ENCODE results near the gene COPS6.

The COPS6 gene

DNA sequence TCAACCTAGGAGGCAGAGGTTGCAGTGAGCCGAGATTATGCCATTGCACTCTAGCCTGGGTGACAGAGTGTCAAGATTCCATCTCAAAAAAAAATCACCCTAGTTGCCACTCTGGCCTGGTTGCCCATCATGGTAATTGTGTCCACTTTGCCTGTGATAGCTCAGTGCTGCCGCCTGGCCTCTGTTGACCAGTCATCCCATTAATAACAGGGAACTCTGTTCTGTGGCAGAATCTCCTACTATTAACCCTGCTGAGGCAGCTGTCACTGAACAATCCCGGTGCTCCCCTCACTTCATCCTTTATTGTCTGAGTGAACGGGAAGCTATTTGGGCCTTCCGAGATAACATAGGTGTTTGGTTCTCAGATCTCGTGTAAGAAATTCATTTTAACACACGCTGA, 21.8 kb upstream of the COPS6 start:
- peaks cover 29% of the 10 kb centered on the region for H3K36me3 Mint-ChIP-seq
- H3K9me3 Mint-ChIP-seq, result peaks cover 4% of the 10 kb centered on the region
- H3K27me3 Mint-ChIP-seq, result no peaks in the 10 kb centered on the region
- DNase-seq (ENCODE audit: low spot score in 2 of 2) (no peak), ATAC-seq (ENCODE audit: low read depth) (no peak)
- no peak overlapping the region for H3K4me3 Mint-ChIP-seq
- no peak overlapping the region for H3K27ac Mint-ChIP-seq
- H3K4me1 Mint-ChIP-seq, result no peaks in the 10 kb centered on the region

DNA sequence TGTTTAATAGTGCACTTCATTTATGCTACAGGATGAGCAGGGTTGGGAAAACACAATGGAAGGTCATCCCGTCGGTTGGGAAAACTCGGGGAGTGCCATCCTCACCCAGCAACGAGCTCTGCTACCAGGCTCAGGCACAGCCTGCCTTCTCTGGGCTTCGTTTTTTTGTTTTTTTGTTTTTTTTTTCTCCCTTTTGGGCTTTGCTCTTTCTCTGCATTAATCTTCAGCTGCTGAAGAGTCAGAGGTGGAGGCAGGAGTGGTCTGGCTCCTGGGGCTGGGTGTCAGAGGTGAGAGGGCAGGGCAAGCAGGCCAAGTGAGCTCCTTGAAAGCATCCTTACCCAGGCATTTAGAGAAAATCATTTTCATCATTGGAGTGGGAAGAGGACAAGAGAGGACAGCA, 18.8 kb upstream of the COPS6 start:
- Mint-ChIP-seq H3K4me3 (no peak overlapping the region), H3K9me3 (peaks cover 9% of the 10 kb centered on the region), H3K4me1 (peaks cover 4% of the 10 kb centered on the region), H3K36me3 (peaks cover 48% of the 10 kb centered on the region), H3K27me3 (no peaks in the 10 kb centered on the region), H3K27ac (no peak overlapping the region)
- ATAC-seq (ENCODE audit: low read depth) (no peak), DNase-seq (ENCODE audit: low spot score in 2 of 2) (no peak)

DNA sequence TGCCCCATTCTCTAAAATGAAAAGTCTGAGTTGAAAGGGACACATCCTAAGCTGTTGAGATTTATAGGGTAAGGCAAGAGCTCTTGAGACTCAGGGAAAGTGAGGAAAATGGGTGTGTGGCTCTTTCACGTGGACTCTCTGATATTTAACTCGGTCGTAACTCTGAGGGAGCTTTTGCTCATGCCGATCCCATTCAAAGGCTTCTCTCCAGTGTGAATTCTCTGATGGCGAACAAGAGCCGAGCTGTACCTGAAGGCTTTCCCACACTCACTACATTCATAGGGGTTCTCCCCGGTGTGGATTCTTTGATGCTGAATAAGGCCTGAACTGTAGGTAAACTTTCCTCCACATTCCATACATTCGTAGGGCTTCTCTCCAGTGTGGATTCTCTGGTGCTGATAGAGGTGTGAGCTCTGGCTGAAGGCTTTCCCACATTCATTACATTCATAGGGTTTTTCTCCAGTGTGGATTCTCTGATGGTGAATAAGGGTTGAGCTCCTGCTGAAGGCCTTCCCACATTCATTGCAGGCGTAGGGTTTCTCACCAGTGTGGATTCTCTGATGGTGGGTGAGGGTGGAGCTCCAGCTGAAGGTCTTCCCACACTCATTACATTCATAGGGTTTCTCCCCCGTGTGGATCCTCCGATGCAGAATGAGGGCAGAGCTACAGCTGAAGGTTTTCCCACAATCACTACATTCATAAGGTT, 17.6 kb upstream of the COPS6 start:
- no peak for ATAC-seq (ENCODE audit: low read depth)
- no peak overlapping the region for H3K27ac Mint-ChIP-seq
- H3K27me3 Mint-ChIP-seq, result no peaks in the 10 kb centered on the region
- DNase-seq (ENCODE audit: low spot score in 2 of 2), result no peak
- peaks cover 4% of the 10 kb centered on the region for H3K4me1 Mint-ChIP-seq
- H3K9me3 Mint-ChIP-seq, result peaks cover 9% of the 10 kb centered on the region
- no peak overlapping the region for H3K4me3 Mint-ChIP-seq
- peaks cover 59% of the 10 kb centered on the region for H3K36me3 Mint-ChIP-seq

DNA sequence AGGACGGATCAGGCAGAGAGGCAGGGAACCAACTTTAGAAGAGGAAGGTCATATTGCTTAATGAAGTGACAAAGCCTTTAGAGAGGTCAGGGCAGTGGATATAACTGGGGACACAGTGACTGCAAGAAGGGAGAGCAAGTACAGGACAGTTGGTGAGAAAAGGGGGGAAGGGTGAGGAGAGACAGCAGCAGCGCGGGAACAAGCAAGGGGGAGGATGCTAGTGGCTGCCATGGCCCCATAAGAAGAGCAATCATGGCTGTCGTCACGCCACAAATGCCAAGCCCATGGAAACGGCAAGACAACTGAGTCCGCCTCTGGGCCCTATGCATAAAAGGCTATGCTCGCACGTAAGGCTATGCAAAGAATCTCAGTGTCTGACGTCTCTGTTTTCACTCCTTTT, 16.3 kb upstream of the COPS6 start:
- H3K4me3 Mint-ChIP-seq, result no peak overlapping the region
- H3K27me3 Mint-ChIP-seq, result no peaks in the 10 kb centered on the region
- peaks cover 64% of the 10 kb centered on the region for H3K36me3 Mint-ChIP-seq
- peaks cover 4% of the 10 kb centered on the region for H3K4me1 Mint-ChIP-seq
- peaks cover 9% of the 10 kb centered on the region for H3K9me3 Mint-ChIP-seq
- no peak for DNase-seq (ENCODE audit: low spot score in 2 of 2)
- ATAC-seq (ENCODE audit: low read depth), result no peak
- no peak overlapping the region for H3K27ac Mint-ChIP-seq

DNA sequence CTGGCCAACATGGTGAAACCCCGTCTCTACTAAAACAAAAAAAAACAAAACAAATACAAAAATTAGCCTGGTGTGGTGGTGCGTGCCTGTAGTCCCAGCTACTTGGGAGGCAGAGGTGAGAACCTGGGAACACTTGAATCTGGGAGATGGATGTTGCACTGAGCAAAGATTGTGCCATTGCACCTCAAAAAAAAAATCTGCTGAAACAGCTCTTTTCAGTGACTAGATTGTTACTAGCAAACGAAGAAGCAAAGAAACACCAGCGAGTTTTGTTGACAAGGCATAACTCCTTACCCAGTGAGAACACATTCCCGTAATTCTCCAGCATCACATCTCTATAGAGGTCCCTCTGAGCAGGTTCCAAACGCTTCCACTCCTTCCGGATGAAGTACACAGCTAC, 13.9 kb upstream of the COPS6 start:
- Mint-ChIP-seq H3K27me3 (no peaks in the 10 kb centered on the region), H3K27ac (no peak overlapping the region), H3K4me3 (no peak overlapping the region), H3K4me1 (peaks cover 10% of the 10 kb centered on the region), H3K9me3 (peaks cover 9% of the 10 kb centered on the region), H3K36me3 (peaks cover 63% of the 10 kb centered on the region)
- no peak for ATAC-seq (ENCODE audit: low read depth)
- DNase-seq (ENCODE audit: low spot score in 2 of 2), result no peak

DNA sequence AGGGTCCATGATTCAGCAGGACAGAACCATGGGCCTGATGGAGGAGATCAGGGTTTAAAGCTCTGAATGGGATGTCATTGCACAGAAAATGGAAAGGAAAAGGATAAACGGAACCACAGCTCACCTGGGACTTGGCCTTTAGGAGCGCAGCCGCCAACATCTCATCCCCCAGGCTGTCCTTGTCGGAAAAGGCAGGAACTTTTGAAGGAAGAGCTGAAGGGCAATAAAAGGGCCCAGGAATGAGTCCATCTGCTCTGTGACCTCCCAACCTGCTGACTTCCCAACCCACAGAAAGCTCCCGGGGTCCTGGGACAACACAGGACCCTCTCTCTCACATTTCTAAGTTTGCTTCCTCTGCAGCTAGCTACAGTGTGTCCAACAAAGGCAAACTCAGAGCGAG, 13.4 kb upstream of the COPS6 start:
- ATAC-seq (ENCODE audit: low read depth), result no peak
- no peak overlapping the region for H3K27ac Mint-ChIP-seq

DNA sequence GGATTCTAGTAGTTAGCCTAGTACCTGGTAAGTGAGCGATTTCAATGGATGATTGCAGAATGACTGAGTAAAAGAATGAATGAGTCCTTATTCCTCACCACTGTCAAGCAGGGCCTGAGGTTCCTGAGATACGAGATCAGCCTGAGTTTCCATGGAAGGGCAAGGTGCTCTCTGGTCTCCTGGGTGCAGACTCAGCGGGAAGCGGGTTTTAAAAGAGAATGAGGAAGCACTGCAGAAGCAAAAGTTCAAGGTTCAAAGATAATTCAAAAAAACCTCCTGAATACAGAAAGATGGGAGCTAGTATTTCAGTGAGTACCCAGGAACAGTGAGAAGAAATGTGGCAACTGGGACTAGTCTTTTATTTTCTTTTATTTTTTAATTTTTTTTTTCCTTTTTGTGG, 11.6 kb upstream of the COPS6 start:
- peaks cover 3% of the 10 kb centered on the region for H3K9me3 Mint-ChIP-seq
- ATAC-seq (ENCODE audit: low read depth) (no peak), DNase-seq (ENCODE audit: low spot score in 2 of 2) (no peak)
- H3K27ac Mint-ChIP-seq, result no peak overlapping the region
- H3K27me3 Mint-ChIP-seq, result no peaks in the 10 kb centered on the region
- peaks cover 18% of the 10 kb centered on the region for H3K4me1 Mint-ChIP-seq
- H3K36me3 Mint-ChIP-seq, result peaks cover 39% of the 10 kb centered on the region
- no peak overlapping the region for H3K4me3 Mint-ChIP-seq

More for the DNA sequence above, 13.4 kb upstream of the COPS6 start:
- peaks cover 14% of the 10 kb centered on the region for H3K4me1 Mint-ChIP-seq
- no peak for DNase-seq (ENCODE audit: low spot score in 2 of 2)
- no peak overlapping the region for H3K4me3 Mint-ChIP-seq
- H3K9me3 Mint-ChIP-seq, result peaks cover 9% of the 10 kb centered on the region
- no peaks in the 10 kb centered on the region for H3K27me3 Mint-ChIP-seq
- H3K36me3 Mint-ChIP-seq, result peaks cover 57% of the 10 kb centered on the region

DNA sequence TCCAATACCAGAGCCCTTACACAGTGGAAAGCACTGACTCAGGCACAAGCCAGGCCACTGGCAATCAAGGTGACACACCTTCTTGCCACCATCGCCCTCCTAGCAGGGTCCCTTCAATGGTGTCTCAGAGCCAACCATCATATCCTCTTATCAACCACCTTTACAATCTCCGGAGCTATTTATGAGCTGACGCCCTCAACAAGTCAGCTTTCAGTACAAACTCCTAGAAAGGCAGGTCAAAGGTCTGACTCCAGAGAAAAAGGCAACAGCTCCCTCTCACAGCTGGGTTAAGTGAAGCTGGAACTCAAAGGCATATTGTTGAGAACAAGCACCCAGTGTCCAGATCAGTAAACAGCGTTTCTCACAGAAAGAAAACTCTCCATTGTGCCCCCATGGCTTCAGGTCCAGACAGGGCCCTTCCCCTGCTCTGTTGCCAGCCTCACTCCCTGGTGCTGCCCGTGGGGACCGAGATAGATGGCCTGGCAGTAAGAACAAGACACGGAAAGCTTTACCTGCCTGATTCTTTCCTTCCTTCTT, 9.7 kb upstream of the COPS6 start:
- Mint-ChIP-seq H3K4me3 (no peak overlapping the region), H3K9me3 (no peaks in the 10 kb centered on the region), H3K27me3 (no peaks in the 10 kb centered on the region), H3K4me1 (peaks cover 20% of the 10 kb centered on the region), H3K36me3 (peaks cover 26% of the 10 kb centered on the region), H3K27ac (no peak overlapping the region)
- DNase-seq (ENCODE audit: low spot score in 2 of 2) (no peak), ATAC-seq (ENCODE audit: low read depth) (no peak)

DNA sequence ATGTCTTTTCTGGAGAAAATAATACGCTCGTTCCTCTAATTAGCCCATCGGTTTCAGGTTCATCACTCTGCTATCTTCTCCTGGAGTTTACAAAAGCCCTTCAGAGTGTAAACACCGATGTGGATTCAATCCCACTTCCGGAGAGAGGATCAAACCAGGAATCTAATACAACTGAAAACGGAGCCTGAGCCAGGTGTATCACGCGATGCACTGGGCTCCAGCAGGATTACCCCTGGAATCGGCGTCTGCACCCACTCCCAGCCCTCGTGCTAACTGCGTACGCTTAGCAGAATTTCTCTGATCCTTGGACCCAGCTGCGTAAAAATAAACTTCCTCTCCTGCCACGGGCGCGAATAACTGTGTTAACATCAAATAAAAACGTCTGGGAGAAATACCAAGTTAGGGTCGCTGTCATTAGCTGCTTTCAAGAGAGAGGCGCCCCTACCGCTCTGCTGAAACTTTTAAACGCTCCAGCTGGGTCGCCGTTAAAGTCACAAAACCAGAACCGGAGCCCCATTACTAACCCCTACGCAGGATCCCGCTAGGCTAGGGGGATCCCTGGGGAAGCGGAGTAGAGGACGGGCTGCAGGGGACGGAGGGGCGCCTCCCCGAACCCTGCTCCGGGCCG, 7.7 kb upstream of the COPS6 start:
- Mint-ChIP-seq H3K4me3 (peak overlapping the region; percentile 87), H3K36me3 (peaks cover 10% of the 10 kb centered on the region), H3K4me1 (peaks cover 20% of the 10 kb centered on the region), H3K9me3 (no peaks in the 10 kb centered on the region), H3K27ac (peak overlapping the region; percentile 95), H3K27me3 (no peaks in the 10 kb centered on the region)
- DNase-seq (ENCODE audit: low spot score in 2 of 2), result no peak
- peak; percentile 3 for ATAC-seq (ENCODE audit: low read depth)

DNA sequence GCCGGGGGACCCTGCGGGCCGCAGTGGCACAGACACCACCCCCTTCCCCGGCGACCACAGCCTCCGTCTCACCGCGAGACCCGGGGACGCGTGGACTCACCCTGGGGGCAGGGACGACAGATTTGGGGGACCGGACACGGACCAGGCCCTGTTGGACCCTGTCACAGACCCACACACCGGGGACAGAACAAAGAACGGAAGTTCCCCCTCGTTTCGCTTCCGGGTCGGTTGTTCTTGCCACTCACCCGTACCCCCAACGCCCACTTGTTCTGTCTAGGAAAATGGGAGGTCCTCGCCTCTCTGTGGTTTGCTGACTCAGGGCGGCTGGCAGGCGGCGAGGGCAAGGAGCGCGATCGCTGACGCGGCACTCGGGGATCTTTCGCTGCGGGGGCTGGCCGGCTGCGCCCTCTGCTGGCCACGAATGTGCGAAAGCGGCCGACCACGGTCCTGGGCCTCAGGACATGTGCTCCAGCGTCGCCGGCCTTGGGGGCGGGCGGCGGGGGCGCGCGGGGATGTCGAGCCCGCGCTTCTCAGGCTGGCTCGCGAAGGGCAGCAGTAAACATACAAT, 7.2 kb upstream of the COPS6 start, which contains the start of gene ZNF3:
Gene ZNF3, minus strand, starts transcription at position 189 of the 568 bp plus-strand sequence. CDS start 4,366 bp downstream, outside the sequence.
- Mint-ChIP-seq H3K4me1 (peaks cover 20% of the 10 kb centered on the region), H3K4me3 (peak within 1 kb of the TSS; percentile 87), H3K36me3 (peaks cover 8% of the 10 kb centered on the region), H3K27me3 (no peaks in the 10 kb centered on the region), H3K9me3 (no peaks in the 10 kb centered on the region), H3K27ac (peak within 1 kb of the TSS; percentile 95)
- DNase-seq (ENCODE audit: low spot score in 2 of 2) (peak; percentile 97 to 98), ATAC-seq (ENCODE audit: low read depth) (peak; percentile 70)

DNA sequence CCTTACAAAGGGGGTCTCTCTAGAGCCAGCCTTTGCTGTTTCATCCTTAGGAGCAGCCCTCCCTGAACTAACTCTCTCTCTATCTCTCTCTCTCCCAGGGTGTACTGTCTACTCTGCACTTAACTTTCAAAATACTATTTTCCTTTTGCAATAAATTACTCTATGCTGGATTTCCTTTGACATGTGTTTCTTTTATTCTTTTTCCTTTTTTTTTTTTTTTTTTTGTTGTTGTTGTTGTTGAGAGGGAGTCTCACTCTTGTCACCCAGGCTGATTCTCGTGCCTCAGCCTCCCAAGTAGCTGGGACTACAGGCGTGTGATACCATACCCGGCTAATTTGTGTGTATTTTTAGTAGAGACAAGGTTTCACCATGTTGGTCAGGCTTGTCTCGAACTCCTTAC, 5.8 kb upstream of the COPS6 start:
- peak overlapping the region; percentile 87 for H3K4me3 Mint-ChIP-seq
- no peak for DNase-seq (ENCODE audit: low spot score in 2 of 2)
- peak overlapping the region; percentile 95 for H3K27ac Mint-ChIP-seq
- peaks cover 20% of the 10 kb centered on the region for H3K4me1 Mint-ChIP-seq
- H3K27me3 Mint-ChIP-seq, result no peaks in the 10 kb centered on the region
- peak; percentile 2 for ATAC-seq (ENCODE audit: low read depth)
- no peaks in the 10 kb centered on the region for H3K9me3 Mint-ChIP-seq
- peaks cover 3% of the 10 kb centered on the region for H3K36me3 Mint-ChIP-seq

DNA sequence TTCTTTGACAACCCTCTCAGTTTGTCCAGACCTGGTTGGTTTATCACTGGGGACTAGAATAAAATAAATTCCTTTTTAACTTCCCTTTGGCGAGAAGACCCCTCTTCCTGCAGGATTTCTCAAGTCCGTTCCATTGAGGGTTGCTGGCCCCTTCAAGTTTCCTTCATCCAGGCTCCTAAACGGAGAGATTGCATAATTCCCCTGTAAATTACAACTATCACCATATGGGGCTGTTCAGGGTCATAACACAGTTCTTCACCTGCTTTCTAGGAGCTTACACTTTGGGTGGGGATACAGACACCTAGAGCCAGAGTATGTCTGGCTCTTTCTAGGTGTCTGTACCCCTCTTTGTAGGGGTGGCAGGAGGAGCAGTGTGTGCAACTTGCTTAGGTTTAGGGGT, 3.3 kb upstream of the COPS6 start:
- H3K27me3 Mint-ChIP-seq, result no peaks in the 10 kb centered on the region
- DNase-seq (ENCODE audit: low spot score in 2 of 2) (no peak), ATAC-seq (ENCODE audit: low read depth) (no peak)
- H3K4me3 Mint-ChIP-seq, result no peak overlapping the region
- H3K36me3 Mint-ChIP-seq, result peaks cover 3% of the 10 kb centered on the region
- peak overlapping the region; percentile 95 for H3K27ac Mint-ChIP-seq
- H3K4me1 Mint-ChIP-seq, result peaks cover 20% of the 10 kb centered on the region
- H3K9me3 Mint-ChIP-seq, result no peaks in the 10 kb centered on the region

DNA sequence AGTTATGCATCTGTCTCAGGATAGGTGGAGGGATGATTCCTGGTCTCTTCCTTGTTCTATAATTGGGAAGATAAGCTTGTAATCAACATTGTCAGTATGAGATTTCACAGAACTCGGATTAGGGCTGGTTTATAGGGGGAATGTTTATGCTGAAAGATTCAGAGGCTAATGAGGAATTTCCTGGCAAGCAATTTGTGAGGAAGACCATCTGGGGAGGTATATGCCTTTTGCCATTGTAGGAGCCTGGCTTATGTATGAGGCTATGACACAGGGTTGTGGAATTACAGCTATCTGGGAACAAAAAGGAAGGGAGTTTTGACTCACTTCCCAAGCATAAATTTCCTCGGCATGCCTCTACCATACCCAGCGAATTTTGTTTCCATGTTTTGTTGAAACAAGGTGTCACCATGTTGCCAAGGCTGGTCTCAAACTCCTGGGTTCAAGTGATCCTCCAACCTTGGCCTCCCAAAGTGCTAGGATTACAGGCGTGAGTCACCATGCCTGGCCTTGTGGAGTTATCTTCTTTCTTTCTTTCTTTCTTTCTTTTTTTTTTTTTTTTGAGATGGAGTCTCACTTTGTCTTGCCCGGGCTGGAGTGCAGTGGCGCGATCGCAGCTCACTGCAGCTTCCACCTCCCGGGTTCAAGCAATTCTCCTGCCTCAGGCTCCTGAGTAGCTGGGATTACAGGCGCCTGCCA, 1.6 kb upstream of the COPS6 start:
- peaks cover 7% of the 10 kb centered on the region for H3K36me3 Mint-ChIP-seq
- H3K9me3 Mint-ChIP-seq, result no peaks in the 10 kb centered on the region
- no peak for DNase-seq (ENCODE audit: low spot score in 2 of 2)
- peak overlapping the region; percentile 68 for H3K27ac Mint-ChIP-seq
- peak overlapping the region; percentile 54 for H3K4me3 Mint-ChIP-seq
- H3K4me1 Mint-ChIP-seq, result peaks cover 18% of the 10 kb centered on the region
- H3K27me3 Mint-ChIP-seq, result no peaks in the 10 kb centered on the region
- ATAC-seq (ENCODE audit: low read depth), result no peak

DNA sequence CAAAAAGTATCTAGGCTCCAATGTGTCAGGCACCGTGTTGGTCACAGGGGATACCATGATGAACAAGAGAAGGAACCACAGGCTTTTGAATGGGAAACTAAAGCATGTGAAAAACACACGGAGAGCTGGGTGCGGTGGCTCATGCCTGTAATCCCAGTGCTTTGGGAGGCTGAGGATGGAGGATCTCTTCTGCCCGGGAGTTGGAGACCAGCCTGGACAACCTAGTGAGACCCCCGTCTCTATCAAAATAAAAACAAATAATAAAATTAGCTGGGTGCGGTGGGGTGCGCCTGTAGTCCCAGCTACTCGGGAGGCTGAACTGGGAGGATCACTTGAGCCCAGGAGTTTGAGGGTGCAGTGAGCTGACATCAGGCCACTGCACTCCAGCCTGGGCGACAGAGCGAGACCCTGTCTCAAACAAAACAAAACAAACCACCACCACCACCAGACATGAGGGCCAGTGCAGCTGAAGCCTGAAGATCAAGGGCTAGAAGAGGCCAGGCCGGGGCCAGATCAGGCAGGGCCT, 611 bp upstream of the COPS6 start:
- DNase-seq (ENCODE audit: low spot score in 2 of 2) (no peak), ATAC-seq (ENCODE audit: low read depth) (peak; percentile 23)
- H3K9me3 Mint-ChIP-seq, result no peaks in the 10 kb centered on the region
- peak overlapping the region; percentile 84 for H3K27ac Mint-ChIP-seq
- H3K4me3 Mint-ChIP-seq, result peak overlapping the region; percentile 90
- no peaks in the 10 kb centered on the region for H3K27me3 Mint-ChIP-seq
- H3K36me3 Mint-ChIP-seq, result peaks cover 13% of the 10 kb centered on the region
- H3K4me1 Mint-ChIP-seq, result peaks cover 15% of the 10 kb centered on the region

Data from memory B cell (primary cell).